Dendritic cell treated with granulocyte-macrophage colony-stimulating factor and Interleukin-4, amounts not matched to agents 40 ng/mL and 50 ng/mL, for 4 days (primary cell): Measurements from ENCODE around the gene RAB11FIP4.

Source experiments
- H3K27ac Mint-ChIP-seq: one replicate; pipeline ENCODE4 v1.8.0; 2022; ENCODE audit warnings: mild to moderate bottlenecking, mixed read lengths
- H3K27me3 Mint-ChIP-seq: one replicate; pipeline ENCODE4 v1.8.0; 2022; ENCODE audit warnings: mild to moderate bottlenecking, mixed read lengths
- H3K36me3 Mint-ChIP-seq: one replicate; pipeline ENCODE4 v1.8.0; 2022; ENCODE audit warnings: low read depth, mixed read lengths
- H3K4me1 Mint-ChIP-seq: one replicate; pipeline ENCODE4 v1.8.0; 2022; ENCODE audit warnings: low read depth, mixed read lengths
- H3K4me3 Mint-ChIP-seq: one replicate; pipeline ENCODE4 v1.8.0; 2022; ENCODE audit warnings: mild to moderate bottlenecking, moderate library complexity, mixed read lengths
- H3K9me3 Mint-ChIP-seq: one replicate; pipeline ENCODE4 v1.8.0; 2022; ENCODE audit warnings: mixed read lengths
- intact Hi-C: fragments of 100-400 bp; cut with micrococcal nuclease; formaldehyde crosslinking; loops from one replicate; pipeline ENCODE4 v1.15.0; 2022

Gene RAB11FIP4

GRCh38 chr17:31479062-31479408, 87.6 kb downstream of the RAB11FIP4 start:
- intact Hi-C loops: no loop called here
- no peaks in the 10 kb centered on the region for H3K36me3 Mint-ChIP-seq

GRCh38 chr17:31479524-31479923, 88.0 kb downstream of the RAB11FIP4 start:
- Mint-ChIP-seq H3K4me3 (no peak overlapping the region), H3K27ac (no peak overlapping the region), H3K27me3 (peaks cover 35% of the 10 kb centered on the region), H3K4me1 (peaks cover 7% of the 10 kb centered on the region), H3K9me3 (no peaks in the 10 kb centered on the region), H3K36me3 (no peaks in the 10 kb centered on the region)
- intact Hi-C loops: no loop called here

More at GRCh38 chr17:31479062-31479408, 87.6 kb downstream of the RAB11FIP4 start:
- Mint-ChIP-seq H3K4me1 (peaks cover 8% of the 10 kb centered on the region), H3K9me3 (no peaks in the 10 kb centered on the region), H3K4me3 (no peak overlapping the region), H3K27ac (no peak overlapping the region), H3K27me3 (peaks cover 40% of the 10 kb centered on the region)

- H3K27me3 Mint-ChIP-seq: peaks cover 29% of the 10 kb centered on the region
- H3K9me3 Mint-ChIP-seq: no peaks in the 10 kb centered on the region
- intact Hi-C loops: no loop called here
- no peak overlapping the region for H3K27ac Mint-ChIP-seq
- no peak overlapping the region for H3K4me3 Mint-ChIP-seq
- no peaks in the 10 kb centered on the region for H3K36me3 Mint-ChIP-seq
- peaks cover 1% of the 10 kb centered on the region for H3K4me1 Mint-ChIP-seq
Measured at GRCh38 chr17:31480067-31480466, 88.6 kb downstream of the RAB11FIP4 start.

- H3K36me3 Mint-ChIP-seq: no peaks in the 10 kb centered on the region
- no peak overlapping the region for H3K4me3 Mint-ChIP-seq
- H3K4me1 Mint-ChIP-seq: no peaks in the 10 kb centered on the region
- no peak overlapping the region for H3K27ac Mint-ChIP-seq
- H3K27me3 Mint-ChIP-seq: peaks cover 26% of the 10 kb centered on the region
- intact Hi-C loops: no loop called here
- H3K9me3 Mint-ChIP-seq: no peaks in the 10 kb centered on the region
Measured at GRCh38 chr17:31480904-31481782, 89.7 kb downstream of the RAB11FIP4 start.

- Mint-ChIP-seq H3K9me3 (no peaks in the 10 kb centered on the region), H3K27ac (no peak overlapping the region), H3K4me1 (peaks cover 4% of the 10 kb centered on the region), H3K36me3 (no peaks in the 10 kb centered on the region), H3K27me3 (peaks cover 26% of the 10 kb centered on the region), H3K4me3 (no peak overlapping the region)
- intact Hi-C loops: no loop called here
Measured at GRCh38 chr17:31481783-31482081, 90.3 kb downstream of the RAB11FIP4 start.

GRCh38 chr17:31484821-31485220, 93.3 kb downstream of the RAB11FIP4 start:
- intact Hi-C loops: no loop called here
- H3K27ac Mint-ChIP-seq: no peak overlapping the region
- peaks cover 26% of the 10 kb centered on the region for H3K4me1 Mint-ChIP-seq
- no peaks in the 10 kb centered on the region for H3K9me3 Mint-ChIP-seq
- H3K36me3 Mint-ChIP-seq: no peaks in the 10 kb centered on the region
- peaks cover 29% of the 10 kb centered on the region for H3K27me3 Mint-ChIP-seq
- no peak overlapping the region for H3K4me3 Mint-ChIP-seq

- peak overlapping the region; percentile 78 for H3K27ac Mint-ChIP-seq
- H3K9me3 Mint-ChIP-seq: no peaks in the 10 kb centered on the region
- H3K4me3 Mint-ChIP-seq: no peak overlapping the region
- H3K4me1 Mint-ChIP-seq: peaks cover 43% of the 10 kb centered on the region
- H3K27me3 Mint-ChIP-seq: peaks cover 21% of the 10 kb centered on the region
- intact Hi-C loops: no loop called here
- no peaks in the 10 kb centered on the region for H3K36me3 Mint-ChIP-seq
Measured at GRCh38 chr17:31486351-31487062, 95.0 kb downstream of the RAB11FIP4 start.

GRCh38 chr17:31487063-31487647, 95.7 kb downstream of the RAB11FIP4 start:
- intact Hi-C loops: no loop called here
- peaks cover 50% of the 10 kb centered on the region for H3K4me1 Mint-ChIP-seq
- no peaks in the 10 kb centered on the region for H3K9me3 Mint-ChIP-seq
- peaks cover 16% of the 10 kb centered on the region for H3K27me3 Mint-ChIP-seq
- H3K27ac Mint-ChIP-seq: peak overlapping the region; percentile 78
- H3K4me3 Mint-ChIP-seq: peak overlapping the region; percentile 74
- H3K36me3 Mint-ChIP-seq: no peaks in the 10 kb centered on the region

GRCh38 chr17:31487648-31488263, 96.3 kb downstream of the RAB11FIP4 start:
- H3K36me3 Mint-ChIP-seq: no peaks in the 10 kb centered on the region
- H3K4me1 Mint-ChIP-seq: peaks cover 56% of the 10 kb centered on the region
- H3K27ac Mint-ChIP-seq: peak overlapping the region; percentile 78
- intact Hi-C loops: no loop called here
- peak overlapping the region; percentile 80 for H3K4me3 Mint-ChIP-seq
- H3K27me3 Mint-ChIP-seq: peaks cover 14% of the 10 kb centered on the region
- H3K9me3 Mint-ChIP-seq: no peaks in the 10 kb centered on the region

- Mint-ChIP-seq H3K27ac (peak overlapping the region; percentile 74), H3K4me3 (peak overlapping the region; percentile 80), H3K27me3 (peaks cover 14% of the 10 kb centered on the region), H3K36me3 (no peaks in the 10 kb centered on the region), H3K4me1 (peaks cover 62% of the 10 kb centered on the region), H3K9me3 (no peaks in the 10 kb centered on the region)
- intact Hi-C loops: no loop called here
Measured at GRCh38 chr17:31488264-31488981, 96.9 kb downstream of the RAB11FIP4 start.

GRCh38 chr17:31488982-31489294, 97.5 kb downstream of the RAB11FIP4 start:
- Mint-ChIP-seq H3K9me3 (no peaks in the 10 kb centered on the region), H3K27me3 (peaks cover 14% of the 10 kb centered on the region), H3K36me3 (no peaks in the 10 kb centered on the region), H3K4me1 (peaks cover 67% of the 10 kb centered on the region), H3K27ac (peak overlapping the region; percentile 74), H3K4me3 (peak overlapping the region; percentile 80)
- intact Hi-C loops: no loop called here

- Mint-ChIP-seq H3K4me1 (peaks cover 69% of the 10 kb centered on the region), H3K27me3 (peaks cover 14% of the 10 kb centered on the region), H3K27ac (peak overlapping the region; percentile 74), H3K36me3 (no peaks in the 10 kb centered on the region), H3K4me3 (peak overlapping the region; percentile 80), H3K9me3 (no peaks in the 10 kb centered on the region)
- intact Hi-C loops: no loop called here
Measured at GRCh38 chr17:31489295-31490018, 98.0 kb downstream of the RAB11FIP4 start.

- peaks cover 75% of the 10 kb centered on the region for H3K4me1 Mint-ChIP-seq
- H3K36me3 Mint-ChIP-seq: no peaks in the 10 kb centered on the region
- H3K9me3 Mint-ChIP-seq: no peaks in the 10 kb centered on the region
- H3K27me3 Mint-ChIP-seq: peaks cover 14% of the 10 kb centered on the region
- no peak overlapping the region for H3K27ac Mint-ChIP-seq
- intact Hi-C loops: no loop called here
- H3K4me3 Mint-ChIP-seq: no peak overlapping the region
Measured at GRCh38 chr17:31490019-31490650, 98.7 kb downstream of the RAB11FIP4 start.
